IMR-90 (cell line): ENCODE data around the gene STUB1.

Experiments used
- CEBPB ChIP-seq: IDR thresholded peaks from 2 replicates; pipeline ENCODE4 v1.6.1; 2012; ENCODE audit warnings: low read depth, low read length, improper control_type of control experiment
- MAFK ChIP-seq: IDR thresholded peaks from 2 replicates; pipeline ENCODE4 v1.6.1; 2012; ENCODE audit warnings: low read depth, low read length, improper control_type of control experiment
- NFE2L2 ChIP-seq: fragments of 150-350 bp; IDR thresholded peaks from 2 replicates; pipeline ENCODE4 v1.6.1; 2016; ENCODE audit warnings: low read depth, mild to moderate bottlenecking, low read length
- POLR2A ChIP-seq: IDR thresholded peaks from 2 replicates; pipeline ENCODE4 v1.6.1; 2012; ENCODE audit warnings: mild to moderate bottlenecking, low read depth, low read length
- TF ChIP-seq, protein P1 (sequence below): conservative IDR thresholded peaks from 2 replicates; pipeline ENCODE4 v1.5.1; 2012; ENCODE audit warnings: mild to moderate bottlenecking, low read depth, low read length, improper control_type of control experiment

DNA sequence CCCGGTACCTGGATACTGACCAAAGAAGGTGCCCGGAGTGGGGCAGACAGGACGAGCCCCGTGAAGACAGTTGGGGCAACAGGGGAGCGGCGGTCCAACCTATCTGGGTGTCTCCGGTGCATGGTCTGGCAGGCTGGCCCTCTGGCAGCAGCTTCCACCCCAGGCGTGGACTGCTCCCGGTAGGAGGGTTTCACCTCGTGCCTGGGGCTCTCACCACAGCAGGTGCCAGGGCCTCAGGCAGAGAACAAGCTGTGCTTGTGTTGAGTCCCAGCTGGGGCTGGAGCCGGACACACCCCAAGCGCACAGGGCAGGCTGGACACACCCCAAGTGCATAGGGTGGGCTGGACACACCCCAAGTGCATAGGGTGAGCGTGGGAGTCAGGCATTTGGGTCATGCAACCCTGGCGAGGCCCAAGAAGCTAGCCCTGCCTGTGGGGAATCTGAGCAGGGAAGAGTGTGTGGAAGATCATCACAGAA lies 26.9 kb downstream of the STUB1 start:
- TF ChIP-seq, protein P1, sequence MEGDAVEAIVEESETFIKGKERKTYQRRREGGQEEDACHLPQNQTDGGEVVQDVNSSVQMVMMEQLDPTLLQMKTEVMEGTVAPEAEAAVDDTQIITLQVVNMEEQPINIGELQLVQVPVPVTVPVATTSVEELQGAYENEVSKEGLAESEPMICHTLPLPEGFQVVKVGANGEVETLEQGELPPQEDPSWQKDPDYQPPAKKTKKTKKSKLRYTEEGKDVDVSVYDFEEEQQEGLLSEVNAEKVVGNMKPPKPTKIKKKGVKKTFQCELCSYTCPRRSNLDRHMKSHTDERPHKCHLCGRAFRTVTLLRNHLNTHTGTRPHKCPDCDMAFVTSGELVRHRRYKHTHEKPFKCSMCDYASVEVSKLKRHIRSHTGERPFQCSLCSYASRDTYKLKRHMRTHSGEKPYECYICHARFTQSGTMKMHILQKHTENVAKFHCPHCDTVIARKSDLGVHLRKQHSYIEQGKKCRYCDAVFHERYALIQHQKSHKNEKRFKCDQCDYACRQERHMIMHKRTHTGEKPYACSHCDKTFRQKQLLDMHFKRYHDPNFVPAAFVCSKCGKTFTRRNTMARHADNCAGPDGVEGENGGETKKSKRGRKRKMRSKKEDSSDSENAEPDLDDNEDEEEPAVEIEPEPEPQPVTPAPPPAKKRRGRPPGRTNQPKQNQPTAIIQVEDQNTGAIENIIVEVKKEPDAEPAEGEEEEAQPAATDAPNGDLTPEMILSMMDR = no peak
- TF ChIP-seq NFE2L2 (no peak), MAFK (no peak), POLR2A (no peak), CEBPB (no peak)
